NT2/D1 (cell line): ENCODE data around the gene PDHB.

Experiments used
- DNase-seq: peaks from one replicate; pipeline ENCODE4 v3.0.0-alpha.2; 2011; ENCODE audit warnings: low read depth, low spot score
- H3K27me3 ChIP-seq: 2 replicates; pipeline ENCODE4 v1.6.0; 2011; ENCODE audit warnings: mild to moderate bottlenecking; ENCODE audit not compliant: insufficient read length, insufficient read depth
- H3K36me3 ChIP-seq: 2 replicates; pipeline ENCODE4 v1.6.1; 2011; ENCODE audit warnings: mild to moderate bottlenecking, low read length, mixed read lengths; ENCODE audit not compliant: insufficient read depth, insufficient read length
- H3K4me1 ChIP-seq: 2 replicates; pipeline ENCODE4 v1.5.1; 2011; ENCODE audit not compliant: insufficient read depth, insufficient read length
- H3K4me3 ChIP-seq: 2 replicates; pipeline ENCODE4 v1.5.1; 2011; ENCODE audit warnings: low read depth; ENCODE audit not compliant: insufficient read length
- H3K9ac ChIP-seq: 2 replicates; pipeline ENCODE4 v1.6.0; 2011; ENCODE audit warnings: low read depth; ENCODE audit not compliant: insufficient read length
- H3K9me3 ChIP-seq: 2 replicates; pipeline ENCODE4 v1.5.1; 2011; ENCODE audit warnings: mild to moderate bottlenecking, low read length; ENCODE audit not compliant: insufficient read depth
- SUZ12 ChIP-seq: IDR thresholded peaks from 2 replicates; pipeline ENCODE4 v1.6.1; 2011; ENCODE audit not compliant: insufficient read length, insufficient read depth; ENCODE audit errors: extremely low read depth
- YY1 ChIP-seq: IDR thresholded peaks from 2 replicates; pipeline ENCODE4 v1.6.1; 2011; ENCODE audit not compliant: insufficient read length, insufficient read depth
- ZNF274 ChIP-seq: IDR thresholded peaks from 2 replicates; pipeline ENCODE4 v1.6.1; 2011; ENCODE audit warnings: mild to moderate bottlenecking, low read depth, low read length

The PDHB gene

GRCh38 chr3:58433400-58434167, at the start of gene PDHB:
Gene PDHB (minus strand): TSS chr3:58433832. CDS start chr3:58433809, 23 bp downstream.
- peak within 1 kb of the TSS; percentile 96 for H3K4me3 ChIP-seq
- peak; percentile 86 for DNase-seq
- peak within 1 kb of the TSS; percentile 97 for H3K9ac ChIP-seq
- H3K4me1 ChIP-seq = peaks cover 3% of the 10 kb centered on the region
- H3K9me3 ChIP-seq = no peaks in the 10 kb centered on the region
- no peaks in the 10 kb centered on the region for H3K27me3 ChIP-seq
- peaks cover 37% of the 10 kb centered on the region for H3K36me3 ChIP-seq
- TF ChIP-seq SUZ12 = no peak
- peak; percentile 79 for TF ChIP-seq YY1

DNA sequence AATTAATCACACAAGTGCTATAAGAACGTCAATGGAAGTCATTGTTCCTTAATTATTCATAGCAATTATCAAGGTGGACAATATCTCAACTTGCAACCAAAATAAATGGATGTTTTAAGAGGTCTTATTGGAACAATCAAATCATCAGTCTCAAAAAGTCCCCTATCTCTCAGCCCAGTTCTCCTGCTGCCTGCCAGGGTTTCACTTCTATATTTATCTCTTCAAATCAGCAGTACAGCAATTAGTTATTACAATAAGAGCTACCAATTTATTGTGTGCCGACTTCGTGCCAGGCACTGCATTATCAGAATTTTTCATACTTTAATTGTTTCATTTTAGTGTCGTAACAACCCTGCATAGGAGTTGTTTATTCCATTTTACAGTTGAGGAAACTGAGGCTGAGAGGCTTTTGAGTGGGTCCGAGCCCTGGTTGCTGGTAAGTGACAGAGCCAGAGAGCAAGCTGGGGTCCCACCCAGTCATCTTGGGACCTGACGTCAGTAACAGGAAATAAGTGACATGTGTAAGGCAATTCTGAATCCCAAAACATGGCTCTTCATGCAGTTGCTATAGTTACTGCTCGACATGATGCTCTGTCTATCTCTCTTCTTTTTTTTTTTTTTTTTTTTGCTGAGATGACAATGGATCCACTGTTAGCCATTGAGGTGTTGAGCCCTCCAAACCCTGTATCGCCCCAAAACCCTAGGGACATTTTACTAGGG, 49.4 kb upstream of the PDHB start:
- no peak overlapping the region for H3K9ac ChIP-seq
- TF ChIP-seq YY1 (no peak), SUZ12 (no peak), ZNF274 (no peak)
- H3K36me3 ChIP-seq = no peaks in the 10 kb centered on the region
- H3K4me1 ChIP-seq = peaks cover 2% of the 10 kb centered on the region
- H3K4me3 ChIP-seq = no peak overlapping the region
- no peaks in the 10 kb centered on the region for H3K27me3 ChIP-seq
- peaks cover 7% of the 10 kb centered on the region; the same call in 1 of the 2 replicates for H3K9me3 ChIP-seq
- no peak for DNase-seq

- Histone ChIP-seq H3K27me3 (no peaks in the 10 kb centered on the region), H3K4me3 (no peak overlapping the region), H3K9me3 (peaks cover 7% of the 10 kb centered on the region; the same call in 1 of the 2 replicates), H3K36me3 (no peaks in the 10 kb centered on the region), H3K9ac (no peak overlapping the region), H3K4me1 (no peaks in the 10 kb centered on the region)
- TF ChIP-seq SUZ12 = no peak
- no peak for TF ChIP-seq ZNF274
- TF ChIP-seq YY1 = no peak
- DNase-seq = no peak
Observed at GRCh38 chr3:58480309-58480708, 46.7 kb upstream of the PDHB start.

DNA sequence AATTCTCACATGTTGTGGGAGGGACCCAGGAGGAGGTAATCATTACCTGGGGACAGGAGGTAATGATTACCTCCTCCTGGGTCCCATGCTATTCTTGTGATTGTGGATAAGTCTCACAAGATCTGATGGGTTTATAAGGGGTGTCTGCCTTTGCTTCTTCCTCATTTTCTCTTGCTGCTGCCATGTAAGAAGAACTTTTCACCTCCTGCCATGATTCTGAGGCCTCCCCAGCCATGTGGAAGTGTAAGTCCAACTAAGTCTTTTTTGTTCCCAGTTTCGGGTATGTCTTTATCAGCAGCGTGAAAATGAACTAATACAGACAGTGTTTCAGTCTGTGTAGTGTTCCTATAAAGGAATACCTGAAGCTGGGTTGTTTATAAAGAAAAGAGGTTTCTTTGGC, 45.1 kb upstream of the PDHB start:
- TF ChIP-seq SUZ12 (no peak), YY1 (no peak), ZNF274 (no peak)
- H3K9me3 ChIP-seq = peaks cover 7% of the 10 kb centered on the region; the same call in 1 of the 2 replicates
- no peak overlapping the region for H3K9ac ChIP-seq
- no peaks in the 10 kb centered on the region for H3K36me3 ChIP-seq
- no peak for DNase-seq
- H3K27me3 ChIP-seq = no peaks in the 10 kb centered on the region
- H3K4me3 ChIP-seq = no peak overlapping the region
- H3K4me1 ChIP-seq = no peaks in the 10 kb centered on the region

GRCh38 chr3:58474967-58475578, 41.4 kb upstream of the PDHB start:
- no peak for DNase-seq
- H3K4me1 ChIP-seq = peaks cover 16% of the 10 kb centered on the region
- no peak overlapping the region for H3K4me3 ChIP-seq
- no peaks in the 10 kb centered on the region for H3K27me3 ChIP-seq
- H3K9me3 ChIP-seq = peaks cover 3% of the 10 kb centered on the region; the same call in 1 of the 2 replicates
- no peak for TF ChIP-seq ZNF274
- no peak overlapping the region for H3K9ac ChIP-seq
- H3K36me3 ChIP-seq = no peaks in the 10 kb centered on the region

GRCh38 chr3:58474348-58474911, 40.8 kb upstream of the PDHB start:
- Histone ChIP-seq H3K4me1 (peaks cover 16% of the 10 kb centered on the region), H3K27me3 (no peaks in the 10 kb centered on the region), H3K4me3 (no peak overlapping the region), H3K9me3 (peaks cover 3% of the 10 kb centered on the region; the same call in 1 of the 2 replicates), H3K9ac (no peak overlapping the region), H3K36me3 (no peaks in the 10 kb centered on the region)
- no peak for TF ChIP-seq ZNF274
- TF ChIP-seq YY1 = no peak
- DNase-seq = no peak

DNA sequence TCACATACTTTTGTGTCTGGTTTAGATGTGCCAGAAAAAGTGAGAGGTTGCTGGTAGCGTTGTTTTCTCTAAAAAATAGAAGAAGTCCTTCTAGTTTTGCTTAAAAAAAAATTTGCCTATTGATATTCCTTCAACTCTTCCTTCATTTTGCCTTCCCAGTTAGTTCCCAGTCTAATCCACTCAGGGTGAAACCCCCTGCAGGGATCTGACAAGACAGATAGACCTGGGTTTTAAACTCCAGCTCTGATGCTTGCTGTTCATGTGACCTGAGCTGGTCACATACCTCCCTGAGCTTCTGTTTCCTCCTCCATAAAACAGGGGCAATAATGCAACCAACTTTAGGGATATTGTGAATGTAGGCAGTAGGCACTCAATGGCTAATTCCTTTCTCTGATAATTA, 39.6 kb upstream of the PDHB start:
- no peaks in the 10 kb centered on the region for H3K9me3 ChIP-seq
- no peaks in the 10 kb centered on the region for H3K36me3 ChIP-seq
- DNase-seq = no peak
- peaks cover 16% of the 10 kb centered on the region for H3K4me1 ChIP-seq
- no peak overlapping the region for H3K4me3 ChIP-seq
- no peak for TF ChIP-seq SUZ12
- no peak for TF ChIP-seq YY1
- no peak for TF ChIP-seq ZNF274
- H3K9ac ChIP-seq = no peak overlapping the region
- no peaks in the 10 kb centered on the region for H3K27me3 ChIP-seq
